Measurements from ENCODE around the gene NPAS3.
A peak's percentile ranks its signal among the peaks of the same experiment; 100 is the strongest.

Gene NPAS3

DNA sequence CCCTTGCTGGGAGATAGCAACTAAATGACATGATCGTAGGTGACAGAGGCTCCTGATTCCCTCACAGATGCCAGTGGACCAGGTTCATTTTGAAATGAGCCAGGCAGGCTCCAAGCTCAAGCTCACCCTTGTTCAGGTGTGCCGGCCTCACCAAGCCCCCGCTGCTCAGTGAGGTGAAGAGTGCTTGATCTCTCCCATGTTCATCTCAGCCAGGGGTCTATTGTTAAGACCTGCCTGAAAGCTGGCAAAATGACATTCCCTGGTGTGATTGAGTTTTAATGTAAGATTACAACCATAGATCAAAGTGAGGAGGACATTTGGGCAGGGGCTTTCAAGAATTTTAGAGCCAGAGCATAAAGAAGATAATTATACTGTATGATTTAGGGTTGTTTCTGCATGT lies 514.3 kb downstream of the NPAS3 start:
- no peak for DNase-seq

DNA sequence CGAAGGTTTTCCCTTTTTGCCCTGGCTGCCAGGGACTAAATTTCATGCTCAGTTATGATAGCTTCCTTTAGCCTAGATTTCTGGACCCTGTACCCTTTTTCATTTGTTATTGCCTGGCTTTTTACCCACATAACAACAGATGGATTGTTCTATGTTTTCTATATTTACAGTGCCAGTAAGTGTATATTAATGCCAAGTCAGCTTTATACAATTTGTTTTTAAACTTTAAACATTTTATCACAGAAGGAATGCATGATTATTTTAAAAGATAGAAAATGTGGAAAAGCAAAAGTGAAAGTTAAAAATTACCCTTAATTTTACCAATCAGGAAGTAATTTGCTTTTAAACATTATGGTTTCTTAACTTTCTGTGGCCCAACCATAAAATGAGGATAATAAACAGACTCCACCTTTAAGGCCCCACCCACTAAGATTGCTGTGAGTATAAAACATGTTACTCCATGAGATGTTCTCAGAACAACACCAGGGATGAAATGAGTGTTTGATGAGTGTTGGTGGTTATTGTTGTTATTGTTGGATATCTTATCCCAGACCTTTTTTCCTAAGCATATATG lies 515.4 kb downstream of the NPAS3 start:
- no peak for DNase-seq

- DNase-seq: no peak
Measured at GRCh38 chr14:33454707-33455106, 516.0 kb downstream of the NPAS3 start.

DNA sequence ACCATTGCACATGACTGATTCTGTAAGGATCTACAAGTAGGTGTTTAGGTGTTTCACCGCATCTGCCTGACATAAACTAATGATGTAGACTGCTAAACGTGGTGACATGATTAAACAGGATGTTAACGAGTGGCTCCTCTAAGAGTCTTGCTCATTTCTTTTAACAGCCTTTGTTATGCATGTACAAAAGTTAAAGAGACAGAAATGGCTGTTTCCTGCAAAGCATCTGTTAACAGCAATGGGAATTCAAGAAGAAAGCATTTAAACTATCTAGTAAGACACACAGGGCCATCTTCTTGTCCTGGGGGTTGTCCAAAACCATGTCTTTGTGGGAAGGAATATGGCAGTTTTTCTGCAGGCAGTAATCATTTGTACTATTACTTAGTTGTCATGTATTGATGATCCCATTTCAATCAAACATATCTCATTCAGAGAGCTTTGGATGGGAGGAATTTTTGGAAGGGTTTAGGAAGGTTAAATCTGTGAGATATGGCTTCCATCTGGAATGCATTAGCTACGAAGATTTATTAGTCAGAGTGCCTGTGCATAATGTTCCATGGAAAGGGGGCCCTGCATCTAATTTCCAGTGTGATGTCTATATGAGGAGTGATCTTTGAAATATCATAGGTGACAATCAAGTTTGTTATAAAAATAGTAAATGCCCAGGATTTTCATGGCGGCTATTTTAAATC lies 517.1 kb downstream of the NPAS3 start:
- no peak for DNase-seq

DNA sequence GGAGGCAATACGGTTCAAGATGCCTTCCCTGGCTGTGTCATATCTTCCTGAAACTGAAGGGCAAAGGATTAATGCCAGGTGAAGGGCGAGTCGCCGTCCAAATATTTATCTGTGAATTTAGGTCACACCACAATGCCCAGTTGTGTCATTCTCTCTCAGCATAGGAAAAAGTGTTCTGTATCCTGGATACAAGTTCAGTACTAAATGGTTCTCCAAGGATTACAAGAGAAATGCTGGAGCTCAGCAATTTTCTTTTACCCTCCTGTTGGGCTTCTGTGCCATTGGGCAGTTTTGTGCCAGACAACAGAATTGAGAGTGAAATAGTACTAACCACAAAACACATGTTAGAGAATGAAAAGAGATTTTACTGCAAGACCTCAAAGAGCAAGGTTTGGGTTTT lies 518.3 kb downstream of the NPAS3 start:
- DNase-seq: no peak

- no peak for DNase-seq
Measured at GRCh38 chr14:33457617-33458016, 518.9 kb downstream of the NPAS3 start.

DNA sequence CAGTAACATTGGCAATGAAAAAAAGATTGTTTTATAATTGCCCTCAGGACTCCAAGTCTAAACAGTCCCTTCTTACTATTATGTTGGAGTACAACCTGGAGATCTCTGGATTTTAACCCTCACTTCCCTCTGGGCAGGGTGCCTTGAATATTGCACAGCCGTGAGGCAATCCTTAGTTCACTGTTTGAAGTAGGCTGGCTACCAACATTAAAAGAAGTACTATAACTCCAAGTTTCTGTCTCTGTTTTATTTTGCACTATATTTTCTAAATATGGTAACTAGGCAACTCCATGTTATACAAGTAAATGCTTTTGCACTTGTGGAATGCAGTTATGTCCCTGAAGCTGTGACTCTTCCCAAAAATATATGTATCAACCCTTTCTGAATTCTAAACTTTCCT lies 521.5 kb downstream of the NPAS3 start:
- DNase-seq: no peak

- DNase-seq: no peak
Measured at GRCh38 chr14:33461036-33461435, 522.4 kb downstream of the NPAS3 start.

GRCh38 chr14:33463731-33464130 lies 525.1 kb downstream of the NPAS3 start:
- no peak for DNase-seq

GRCh38 chr14:33464254-33464962 lies 525.7 kb downstream of the NPAS3 start:
- DNase-seq: no peak

DNA sequence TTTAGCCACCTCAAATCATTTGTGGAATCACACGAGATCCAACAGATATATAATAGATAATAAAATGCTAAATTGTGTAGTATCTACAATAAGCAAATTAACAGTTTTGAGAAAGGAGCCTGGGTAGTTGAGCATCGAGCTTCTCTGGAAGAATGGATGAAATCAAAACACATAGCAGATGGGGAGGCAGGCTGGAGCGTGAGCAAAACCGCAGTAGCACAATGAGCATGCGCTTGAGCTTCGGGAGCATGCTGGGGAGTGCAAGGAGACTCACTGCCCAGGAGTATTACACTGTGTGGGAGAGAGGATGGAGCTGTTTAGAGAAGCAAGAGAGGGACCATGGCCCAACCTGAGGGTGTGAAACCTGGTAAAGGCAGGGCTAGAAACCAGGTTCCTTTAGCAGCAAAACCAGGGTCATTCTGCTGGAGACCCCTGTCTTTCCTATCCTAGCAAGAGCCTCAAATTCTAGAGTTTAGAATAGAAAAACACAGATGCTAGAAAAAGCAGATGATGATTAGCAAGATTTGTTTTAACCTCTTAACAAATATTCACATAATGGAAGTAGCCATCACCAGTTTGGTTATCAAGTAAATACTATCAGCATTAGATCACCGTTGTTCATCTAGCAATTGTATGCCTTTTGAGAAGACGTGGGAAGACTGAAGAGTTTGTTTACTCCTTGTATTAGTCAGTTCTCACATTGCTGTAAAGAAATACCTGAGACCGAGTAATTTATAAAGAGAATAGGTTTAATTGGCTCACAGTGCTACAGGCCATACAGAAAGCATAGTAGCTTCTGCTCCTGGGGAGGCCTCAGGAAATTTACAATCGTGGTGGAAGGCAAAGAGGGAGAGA lies 527.4 kb downstream of the NPAS3 start:
- DNase-seq: no peak

DNA sequence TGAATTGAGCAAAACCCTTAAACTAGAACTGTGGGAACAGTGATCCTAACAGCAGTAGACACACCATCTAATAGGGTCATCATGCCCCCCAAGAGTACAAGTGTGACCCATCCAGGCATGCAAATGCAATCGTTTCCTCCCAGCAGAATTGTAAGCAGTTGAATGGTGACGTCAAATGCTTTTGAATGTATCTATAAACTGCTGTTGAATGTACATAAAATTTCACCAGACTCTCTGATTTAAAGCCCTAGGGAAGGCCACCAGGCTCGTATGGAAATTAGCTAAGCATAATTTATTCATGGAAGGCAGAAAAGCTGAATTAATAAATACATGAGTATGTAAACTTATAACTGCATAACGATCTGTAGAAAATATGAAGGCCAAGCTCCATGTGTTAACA lies 529.3 kb downstream of the NPAS3 start:
- DNase-seq: no peak

GRCh38 chr14:33469898-33470297 lies 531.2 kb downstream of the NPAS3 start:
- no peak for DNase-seq

DNA sequence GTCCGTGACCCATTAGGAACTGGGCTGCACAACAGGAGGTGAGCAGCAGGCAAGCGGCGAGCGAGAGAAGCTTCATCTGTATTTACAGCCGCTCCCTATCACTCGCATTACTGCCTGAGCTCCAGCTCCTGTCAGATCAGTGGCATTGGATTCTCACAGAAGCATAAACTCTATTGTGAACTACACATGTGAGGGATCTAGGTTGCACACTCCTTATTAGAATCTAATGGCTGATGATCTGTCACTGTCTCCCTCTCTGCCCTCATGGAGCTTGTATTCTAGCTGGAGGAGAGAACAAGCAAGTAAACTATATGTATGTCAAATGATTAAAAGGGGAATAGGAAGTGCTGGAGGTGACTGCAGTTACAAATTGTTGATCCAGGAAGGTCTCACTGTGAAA lies 533.1 kb downstream of the NPAS3 start:
- no peak for DNase-seq

DNA sequence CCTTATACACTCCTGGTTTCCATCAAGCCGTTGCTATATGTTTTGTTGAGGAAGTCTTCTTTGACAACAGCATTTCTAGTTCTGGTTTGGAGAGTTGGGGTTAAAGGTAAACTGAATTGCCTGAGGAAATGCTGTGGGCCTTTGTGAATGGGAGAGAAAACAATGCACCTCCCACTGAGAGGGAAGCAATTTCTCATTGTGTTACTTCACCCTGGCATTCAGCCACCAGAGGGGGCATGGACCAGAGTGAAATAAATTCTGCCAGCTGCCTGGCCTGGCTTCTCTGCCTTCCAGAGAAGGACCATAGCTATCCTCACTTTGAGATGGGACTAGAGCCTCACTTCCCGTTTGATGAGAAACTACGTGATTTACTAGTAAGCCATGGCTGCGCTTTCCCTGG lies 536.9 kb downstream of the NPAS3 start:
- DNase-seq: peak; percentile 3

- DNase-seq: no peak
Measured at GRCh38 chr14:33477797-33478196, 539.1 kb downstream of the NPAS3 start.

DNA sequence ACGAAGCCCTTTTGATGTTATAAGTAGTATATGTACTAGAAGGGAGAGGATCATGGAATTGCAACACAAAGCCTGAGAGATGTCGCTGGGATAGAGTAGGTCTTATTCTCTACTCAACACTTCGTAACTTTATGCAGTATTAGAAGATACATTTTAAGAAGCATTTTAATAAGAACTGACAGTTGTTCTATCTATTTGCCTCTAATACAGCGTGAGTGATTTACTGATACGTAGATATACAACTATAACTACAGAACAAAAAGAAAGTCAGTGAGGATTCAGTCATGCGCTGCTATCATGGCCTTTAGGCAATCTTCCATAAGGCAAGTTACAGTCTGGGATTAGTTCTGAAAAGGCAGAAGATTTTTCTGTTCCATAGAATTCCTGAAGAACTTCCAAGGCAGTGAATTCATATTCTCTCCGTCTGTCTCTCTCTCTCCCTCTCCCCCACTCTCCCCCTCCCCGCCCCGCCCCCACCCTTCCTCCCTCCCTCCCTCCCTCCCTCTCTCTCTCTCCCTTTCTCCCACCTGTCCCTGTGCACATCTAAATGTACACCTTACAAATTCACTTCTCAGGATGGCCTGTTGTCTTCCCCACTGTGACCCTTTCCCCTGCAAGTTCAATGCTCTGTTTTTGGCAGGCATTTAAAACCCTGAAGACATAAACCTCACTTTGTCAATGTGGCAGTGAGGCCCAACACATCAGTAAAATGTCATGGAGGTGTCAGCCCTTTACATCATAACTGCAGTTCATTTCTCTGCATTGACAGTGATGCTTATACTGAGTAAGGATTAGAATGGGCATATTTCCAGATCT lies 541.6 kb downstream of the NPAS3 start:
- DNase-seq: no peak

DNA sequence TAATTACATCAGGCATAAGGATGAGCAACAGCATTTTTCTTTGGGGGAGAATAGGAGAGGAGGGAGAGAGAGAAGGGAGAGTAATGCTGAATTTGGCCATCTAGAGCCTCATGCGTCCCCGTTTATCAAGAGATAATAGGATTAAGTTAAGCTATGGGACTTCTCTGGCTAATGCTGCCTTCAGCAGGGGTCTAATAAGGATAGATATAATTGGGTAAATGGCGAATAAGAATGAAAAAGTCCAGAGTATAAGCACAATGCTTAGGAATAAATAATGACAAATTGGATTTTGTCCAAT lies 542.2 kb downstream of the NPAS3 start:
- no peak for DNase-seq

GRCh38 chr14:33483110-33483509 lies 544.4 kb downstream of the NPAS3 start:
- no peak for DNase-seq

GRCh38 chr14:33483541-33483940 lies 544.9 kb downstream of the NPAS3 start:
- no peak for DNase-seq

DNA sequence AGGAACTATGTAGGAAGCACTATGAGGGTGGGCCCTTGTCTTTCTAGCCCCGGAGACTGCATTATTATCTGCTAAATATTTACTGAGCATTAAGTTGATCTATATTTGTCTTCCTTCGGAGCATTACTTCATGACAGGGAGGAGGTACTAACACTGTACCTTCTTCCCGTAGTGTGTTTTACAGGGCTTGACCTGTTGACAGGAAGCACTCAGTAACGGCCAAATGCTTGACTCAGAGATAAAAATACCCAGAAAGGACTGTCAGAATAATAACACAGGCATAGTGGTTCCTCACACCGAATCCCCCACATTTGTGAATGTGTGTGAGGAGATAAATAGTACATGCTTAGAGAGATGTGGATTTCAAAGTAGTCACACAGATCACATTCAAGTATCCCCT lies 545.6 kb downstream of the NPAS3 start:
- DNase-seq: no peak

- DNase-seq: no peak
Measured at GRCh38 chr14:33486332-33486890, 547.7 kb downstream of the NPAS3 start.

DNA sequence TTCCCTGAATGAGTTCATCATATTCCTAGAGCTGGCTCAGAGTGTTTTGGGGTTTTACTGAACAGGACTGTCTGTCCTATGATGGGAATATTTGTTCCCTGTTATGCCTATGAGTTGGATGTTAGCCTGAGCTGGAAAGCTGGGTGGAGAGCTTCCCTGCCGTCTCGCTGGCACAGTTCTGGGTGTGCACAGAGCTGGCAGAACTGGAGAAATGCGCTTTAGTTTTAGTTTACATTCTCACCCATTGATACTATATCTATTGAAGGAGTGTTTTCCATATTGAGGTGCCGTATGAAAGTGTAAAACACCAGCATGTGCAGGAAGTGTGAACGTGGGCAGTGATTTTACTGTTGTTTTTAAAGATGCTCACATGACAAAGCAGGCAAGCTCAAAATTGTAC lies 549.9 kb downstream of the NPAS3 start:
- no peak for DNase-seq

All from CD4-positive, alpha-beta T cell treated with Interleukin-17A for 1 hour (primary cell).